ENCODE results near the gene HERPUD2. TPM values are rescaled to one million over a fixed set of nuclear protein-coding genes. Genes with fewer than 3 reads are reported as not detected.
A peak's percentile ranks its signal among the peaks of the same experiment; 100 is the strongest.

The HERPUD2 gene
- total and polyA plus RNA-seq, 5 experiments from 2014 or later, result 58.7 to 78.2 (median 72.8) TPM

DNA sequence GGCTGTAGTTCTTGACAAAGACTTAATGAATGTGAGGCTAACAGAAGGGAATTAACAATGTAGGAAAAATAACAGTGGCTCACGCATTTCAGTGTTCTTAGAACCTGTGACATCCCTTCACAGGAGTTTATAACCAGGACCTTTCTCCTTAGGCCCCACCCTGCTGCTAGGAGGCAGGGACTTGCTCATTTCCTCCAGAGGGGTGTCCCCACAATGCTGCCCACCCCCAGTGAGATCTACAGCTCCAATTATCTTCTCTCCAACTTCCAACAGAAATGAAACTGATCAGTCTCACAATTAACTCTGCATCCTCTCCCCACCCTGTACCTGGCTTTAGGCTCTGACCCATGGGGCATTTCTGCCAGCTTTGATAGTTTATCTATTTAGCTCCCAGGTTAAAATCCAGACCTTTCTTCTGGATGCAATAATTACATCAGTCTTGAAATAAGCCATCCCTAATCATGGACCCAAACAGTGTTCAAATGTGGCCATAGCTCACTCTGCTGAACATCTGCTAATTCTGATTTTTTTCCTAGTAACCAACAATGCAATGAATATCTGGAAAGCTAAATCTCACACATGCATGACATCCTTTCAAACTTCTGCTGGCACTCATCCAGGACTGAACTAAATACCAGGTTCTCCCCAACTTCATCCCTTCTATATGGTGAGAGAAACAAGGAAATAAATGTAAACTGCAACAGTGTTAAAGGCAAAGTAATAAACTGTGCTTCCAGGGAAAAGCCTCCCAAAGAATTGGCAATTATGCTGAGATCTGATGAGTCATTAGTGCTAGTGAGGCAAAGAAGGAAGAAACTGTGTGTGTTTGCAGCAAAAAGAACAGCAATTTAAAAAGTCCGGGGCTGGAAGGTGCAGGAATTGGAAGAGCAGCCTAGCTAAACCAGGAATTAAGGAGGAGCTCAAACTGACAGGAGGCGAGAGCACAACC, 64.6 kb downstream of the HERPUD2 start:
- ATAC-seq, result no peak
- no peak overlapping the region for H3K4me3 Mint-ChIP-seq
- H3K4me1 Mint-ChIP-seq, result peaks cover 0 to 1% (median 0%) of the 10 kb centered on the region in 4 donors
- H3K27me3 Mint-ChIP-seq, result no peaks in the 10 kb centered on the region
- DNase-seq, result no peak
- POLR2A ChIA-PET, result no interaction called here
- peak overlapping the region in 9 of 10 donors; percentile 3 to 76 (median 46) for H3K27ac Mint-ChIP-seq
- H3K9me3 Mint-ChIP-seq, result no peaks in the 10 kb centered on the region
- H3K36me3 Mint-ChIP-seq, result peaks cover 5 to 57% (median 9%) of the 10 kb centered on the region in 3 donors

DNA sequence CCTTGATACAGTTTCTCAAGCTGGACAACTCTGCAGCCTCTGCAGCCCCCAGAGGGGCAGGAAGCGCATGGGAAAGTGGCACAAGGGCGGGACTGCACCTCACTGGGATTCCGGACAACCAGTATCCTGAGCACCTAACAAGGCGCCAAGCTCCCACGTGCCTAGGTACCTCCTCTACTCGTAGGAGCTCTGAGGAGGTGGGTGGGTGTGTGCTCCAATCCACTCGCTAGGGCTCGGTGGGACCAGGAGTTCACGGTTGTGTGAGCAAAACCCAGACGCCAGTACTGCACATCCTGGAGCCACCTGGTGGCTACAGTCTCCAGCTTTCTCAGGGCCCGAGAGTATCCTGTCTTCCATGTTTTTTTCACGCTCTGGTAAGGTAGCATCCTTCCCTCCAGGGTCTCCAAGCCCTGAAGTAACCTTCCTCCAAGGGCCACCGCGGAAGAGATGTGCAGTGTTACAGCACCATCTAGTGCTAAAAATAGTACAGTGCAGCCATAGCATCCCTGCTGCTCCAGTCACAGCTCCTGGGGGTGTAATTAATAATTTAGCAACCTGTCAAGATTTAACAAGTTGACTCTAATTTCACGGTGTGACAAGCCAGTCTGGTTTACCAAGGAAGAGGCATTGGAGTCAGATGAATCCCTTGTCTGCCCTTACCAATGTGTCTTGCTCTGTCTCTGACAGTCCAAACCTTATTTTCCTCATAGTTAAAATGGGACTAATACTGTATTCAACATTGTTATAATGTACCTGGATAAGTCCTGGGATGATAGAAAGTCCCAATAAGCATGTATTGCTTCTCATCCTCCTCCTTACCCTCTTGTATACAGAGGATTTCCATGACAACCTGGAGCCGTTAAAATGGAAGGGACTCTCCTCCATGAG, 70.4 kb downstream of the HERPUD2 start:
- H3K4me3 Mint-ChIP-seq, result peak overlapping the region in 1 of 10 donors; percentile 31
- no peaks in the 10 kb centered on the region for H3K27me3 Mint-ChIP-seq
- H3K36me3 Mint-ChIP-seq, result peaks cover 0 to 13% (median 3%) of the 10 kb centered on the region in 3 donors
- H3K9me3 Mint-ChIP-seq, result no peaks in the 10 kb centered on the region
- DNase-seq, result peak in 8 of 10 donors; percentile 11 to 53 (median 40)
- ATAC-seq, result peak; percentile 85 to 89
- peaks cover 3 to 8% (median 6%) of the 10 kb centered on the region in 4 donors for H3K4me1 Mint-ChIP-seq
- peak overlapping the region in 2 of 10 donors; percentile 37 to 54 for H3K27ac Mint-ChIP-seq
- POLR2A ChIA-PET, result interaction anchor here (0.8 to 1.0 kb wide), 2 partner anchors 70 to 71 kb away, joined by 3 read pairs; partner anchors contain the start of gene HERPUD2

DNA sequence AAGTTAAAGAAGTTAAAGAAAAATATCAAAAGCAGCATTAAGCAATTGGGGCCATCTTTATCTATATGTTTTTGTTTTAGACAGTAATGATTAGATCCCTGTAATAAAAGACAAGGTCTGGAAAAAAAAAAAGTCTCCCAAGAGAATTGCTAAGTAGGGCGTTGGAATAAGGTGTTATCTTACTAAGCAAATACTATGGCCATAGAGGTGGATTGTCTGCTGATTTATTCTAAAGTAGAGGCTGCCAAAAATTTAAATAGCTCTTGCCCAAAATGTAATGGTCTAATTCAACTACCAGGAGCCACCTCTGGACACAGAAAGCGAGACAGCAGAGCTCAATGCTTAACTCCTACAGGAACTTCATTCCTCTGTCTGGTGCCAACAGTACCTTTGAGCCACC, 71.6 kb downstream of the HERPUD2 start:
- DNase-seq, result no peak
- peaks cover 3 to 8% (median 6%) of the 10 kb centered on the region in 4 donors for H3K4me1 Mint-ChIP-seq
- H3K27ac Mint-ChIP-seq, result no peak overlapping the region
- POLR2A ChIA-PET, result interaction anchor here (1.0 kb wide), 1 partner anchor 72 kb away, joined by 3 read pairs; the partner anchor contains the start of gene HERPUD2
- H3K9me3 Mint-ChIP-seq, result no peaks in the 10 kb centered on the region
- no peaks in the 10 kb centered on the region for H3K27me3 Mint-ChIP-seq
- H3K4me3 Mint-ChIP-seq, result no peak overlapping the region
- H3K36me3 Mint-ChIP-seq, result peaks cover 5 to 10% (median 8%) of the 10 kb centered on the region in 3 donors
- no peak for ATAC-seq

DNA sequence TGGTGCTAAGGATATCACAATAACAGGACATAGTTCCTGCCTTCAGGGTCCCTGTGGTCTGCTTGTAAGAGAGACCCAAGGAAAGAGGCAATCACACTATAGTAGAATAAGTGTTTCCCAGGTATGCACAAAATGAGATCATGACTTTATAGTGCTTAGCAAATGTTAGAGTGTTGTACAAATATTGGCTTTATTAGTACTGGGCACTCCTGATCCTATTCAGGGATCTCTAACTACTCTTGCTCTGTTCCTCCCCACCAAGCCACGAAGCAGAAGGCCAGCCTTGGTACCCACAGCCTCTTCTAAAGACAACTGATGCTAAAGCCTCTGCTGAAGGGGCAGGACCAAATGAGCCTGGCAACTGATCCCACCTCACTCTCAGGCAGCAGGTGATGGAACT, 75.1 kb downstream of the HERPUD2 start:
- ATAC-seq, result no peak
- H3K9me3 Mint-ChIP-seq, result no peaks in the 10 kb centered on the region
- POLR2A ChIA-PET, result no interaction called here
- H3K36me3 Mint-ChIP-seq, result peaks cover 5 to 8% (median 5%) of the 10 kb centered on the region in 3 donors
- H3K27me3 Mint-ChIP-seq, result no peaks in the 10 kb centered on the region
- no peak overlapping the region for H3K4me3 Mint-ChIP-seq
- H3K27ac Mint-ChIP-seq, result no peak overlapping the region
- peaks cover 3 to 8% (median 5%) of the 10 kb centered on the region in 4 donors for H3K4me1 Mint-ChIP-seq
- DNase-seq, result no peak

DNA sequence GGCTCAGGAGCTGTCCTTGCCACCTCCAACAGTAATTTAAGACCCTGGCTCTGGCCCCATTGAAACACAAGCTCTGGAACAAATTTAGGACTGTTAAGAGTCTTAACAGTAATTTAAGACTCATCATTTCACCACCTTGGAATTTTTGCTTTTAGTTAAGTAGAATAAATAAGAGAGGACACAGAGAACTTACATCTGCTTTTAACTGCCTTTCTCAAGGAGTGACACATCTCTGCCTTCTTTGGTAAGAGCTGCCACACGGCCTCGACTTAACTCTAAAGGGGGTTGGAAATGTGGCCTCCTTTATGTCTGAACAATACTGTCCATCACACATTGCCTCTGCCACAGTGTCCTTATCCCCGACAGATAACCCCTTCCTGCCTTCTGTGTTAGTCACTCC, 77.9 kb downstream of the HERPUD2 start:
- no peak overlapping the region for H3K27ac Mint-ChIP-seq
- peaks cover 0 to 3% (median under 1%) of the 10 kb centered on the region in 4 donors for H3K4me1 Mint-ChIP-seq
- no peak for ATAC-seq
- POLR2A ChIA-PET, result no interaction called here
- H3K36me3 Mint-ChIP-seq, result peaks cover 5 to 11% (median 6%) of the 10 kb centered on the region in 3 donors
- no peak for DNase-seq
- H3K9me3 Mint-ChIP-seq, result no peaks in the 10 kb centered on the region
- H3K27me3 Mint-ChIP-seq, result no peaks in the 10 kb centered on the region
- H3K4me3 Mint-ChIP-seq, result no peak overlapping the region

DNA sequence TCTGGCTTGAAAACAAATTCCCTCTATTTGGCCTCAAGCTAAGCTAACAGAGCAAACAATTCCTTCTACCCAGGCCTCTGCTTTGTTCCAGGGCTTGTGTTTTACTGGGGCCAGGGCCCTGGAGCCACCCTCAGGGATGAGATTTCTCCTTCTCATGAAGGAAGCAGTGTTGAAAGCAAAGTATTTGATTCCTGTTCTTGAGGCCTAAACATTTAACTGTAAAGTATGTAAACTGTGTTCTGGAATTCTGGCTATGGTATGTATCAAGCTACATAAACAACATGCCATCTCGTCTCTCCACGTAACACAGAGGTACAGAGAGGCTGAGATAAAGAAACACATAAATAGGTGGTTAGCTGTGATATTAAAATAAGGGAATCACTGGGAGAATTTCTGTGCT, 81.8 kb downstream of the HERPUD2 start:
- no peak for ATAC-seq
- H3K4me3 Mint-ChIP-seq, result no peak overlapping the region
- POLR2A ChIA-PET, result no interaction called here

DNA sequence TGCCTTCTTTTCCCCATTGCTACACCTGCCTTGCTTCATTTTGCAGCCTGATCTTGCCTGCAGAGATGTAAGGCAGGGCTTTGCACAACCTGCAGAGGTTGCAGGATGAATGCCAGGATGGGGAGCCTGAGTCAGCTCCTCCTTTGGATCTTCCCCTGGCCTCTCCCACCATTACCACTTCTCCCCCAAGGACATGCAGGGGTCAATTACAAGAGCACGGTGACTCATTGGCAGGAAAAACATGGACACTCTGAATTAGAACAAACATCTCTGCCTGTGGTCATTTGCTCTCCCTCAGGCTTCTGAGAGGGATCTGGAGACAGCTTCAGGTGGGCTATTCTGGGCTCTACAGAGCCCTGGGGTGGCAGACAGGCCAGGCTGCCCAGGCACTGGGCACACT, 89.2 kb downstream of the HERPUD2 start:
- Mint-ChIP-seq H3K4me1 (peaks cover 0 to 2% (median 0%) of the 10 kb centered on the region in 4 donors), H3K27me3 (no peaks in the 10 kb centered on the region), H3K4me3 (no peak overlapping the region), H3K36me3 (peaks cover 0 to 22% (median 3%) of the 10 kb centered on the region in 3 donors), H3K9me3 (no peaks in the 10 kb centered on the region), H3K27ac (peak overlapping the region in 1 of 10 donors; percentile 74)
- POLR2A ChIA-PET, result no interaction called here
- no peak for DNase-seq
- no peak for ATAC-seq

More for the DNA sequence above, 81.8 kb downstream of the HERPUD2 start:
- Mint-ChIP-seq H3K36me3 (peaks cover 4 to 22% (median 10%) of the 10 kb centered on the region in 3 donors), H3K9me3 (peaks cover 0 to 2% (median 0%) of the 10 kb centered on the region in 9 donors), H3K4me1 (peaks cover 0 to 2% (median 0%) of the 10 kb centered on the region in 4 donors), H3K27ac (no peak overlapping the region), H3K27me3 (no peaks in the 10 kb centered on the region)
- DNase-seq, result no peak

DNA sequence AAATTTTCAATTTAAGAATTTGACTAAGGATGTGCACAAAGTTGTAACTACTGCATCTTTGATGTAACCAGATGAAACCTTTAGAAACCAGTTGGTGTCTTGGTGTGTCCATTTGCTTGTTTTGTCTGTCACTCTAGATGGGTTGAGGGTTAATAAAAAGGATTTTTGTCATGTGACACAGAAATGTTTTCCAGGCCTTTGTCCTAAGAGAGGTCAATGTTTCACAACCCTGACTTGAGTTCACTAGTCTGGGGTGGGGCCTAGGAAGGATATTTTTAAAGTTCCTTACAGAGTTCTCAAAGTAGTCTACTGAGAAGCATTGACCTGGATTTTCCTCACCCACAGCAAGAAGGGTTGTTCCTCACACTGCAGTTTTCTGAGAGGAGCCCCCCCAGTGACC, 90.3 kb downstream of the HERPUD2 start:
- no peak overlapping the region for H3K4me3 Mint-ChIP-seq
- peaks cover 0 to 17% (median 3%) of the 10 kb centered on the region in 3 donors for H3K36me3 Mint-ChIP-seq
- H3K27me3 Mint-ChIP-seq, result no peaks in the 10 kb centered on the region
- POLR2A ChIA-PET, result no interaction called here
- ATAC-seq (no peak), DNase-seq (no peak)
- peaks cover 0 to 2% (median 0%) of the 10 kb centered on the region in 4 donors for H3K4me1 Mint-ChIP-seq
- no peak overlapping the region for H3K27ac Mint-ChIP-seq
- H3K9me3 Mint-ChIP-seq, result no peaks in the 10 kb centered on the region

DNA sequence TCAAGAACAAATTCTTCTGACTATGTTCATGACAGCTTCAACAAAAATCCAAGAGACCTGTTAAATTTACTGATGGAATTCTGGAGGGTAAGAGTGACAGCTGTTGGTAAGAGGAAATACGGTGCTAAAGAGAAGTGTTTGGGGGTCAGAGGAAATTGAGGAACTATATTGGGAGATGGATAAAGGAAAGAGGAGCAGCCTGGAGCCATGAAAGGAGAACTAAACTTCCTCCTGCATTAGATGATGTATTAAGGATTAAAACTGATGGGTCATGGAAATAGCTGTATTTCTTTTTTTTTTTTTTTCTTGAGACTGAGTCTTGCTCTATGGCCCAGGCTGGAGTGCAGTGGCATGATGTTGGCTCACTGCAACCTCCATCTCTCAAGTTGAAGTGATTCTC, 95.3 kb downstream of the HERPUD2 start:
- POLR2A ChIA-PET, result no interaction called here
- Mint-ChIP-seq H3K9me3 (no peaks in the 10 kb centered on the region), H3K4me3 (no peak overlapping the region), H3K27me3 (no peaks in the 10 kb centered on the region), H3K36me3 (peaks cover 0 to 8% (median 0%) of the 10 kb centered on the region in 3 donors), H3K4me1 (no peaks in the 10 kb centered on the region), H3K27ac (no peak overlapping the region)
- DNase-seq, result no peak
- no peak for ATAC-seq

DNA sequence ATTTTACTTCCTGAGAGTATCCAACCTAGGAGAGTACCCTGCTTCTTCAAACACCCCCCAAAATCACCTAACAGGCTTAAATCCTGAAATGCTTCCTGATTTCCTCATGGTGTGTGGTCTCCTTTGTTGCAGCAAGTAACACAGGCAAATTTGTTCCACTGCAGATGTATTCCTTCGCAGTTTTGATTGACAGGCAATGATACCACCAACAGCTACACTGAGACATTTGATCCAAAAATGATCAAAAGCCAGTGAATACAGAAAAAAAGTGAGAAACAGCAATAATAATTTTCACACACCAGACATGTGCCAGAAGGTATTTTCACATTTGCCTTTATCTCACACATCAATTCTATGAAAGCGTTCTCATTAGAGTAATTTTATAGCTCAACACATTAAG, 95.9 kb downstream of the HERPUD2 start:
- ATAC-seq, result no peak

DNA sequence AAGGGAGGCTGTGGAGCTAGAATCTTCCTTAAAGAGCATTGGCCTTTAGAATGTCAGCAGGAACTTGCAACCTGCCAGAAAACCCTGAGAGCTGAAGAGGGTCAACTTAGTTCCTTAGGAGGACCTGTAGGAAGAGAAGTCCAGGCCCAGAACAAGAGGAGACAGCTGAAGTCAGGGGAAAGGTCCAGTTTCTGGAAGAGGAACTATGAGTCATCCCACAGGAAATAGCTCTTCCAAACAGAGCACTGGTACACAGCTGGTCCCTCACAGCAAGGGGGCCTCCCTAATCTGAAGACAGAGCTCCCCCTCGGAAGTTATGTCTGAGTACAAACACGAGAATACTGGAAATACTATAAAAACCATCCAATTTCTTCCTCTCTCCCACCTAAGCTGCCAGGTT, 98.9 kb downstream of the HERPUD2 start:
- Mint-ChIP-seq H3K4me1 (no peaks in the 10 kb centered on the region), H3K27ac (no peak overlapping the region), H3K9me3 (no peaks in the 10 kb centered on the region), H3K4me3 (no peak overlapping the region), H3K36me3 (peaks cover 0 to 6% (median 0%) of the 10 kb centered on the region in 3 donors), H3K27me3 (no peaks in the 10 kb centered on the region)
- no peak for ATAC-seq
- no peak for DNase-seq
- POLR2A ChIA-PET, result no interaction called here

More for the DNA sequence above, 95.9 kb downstream of the HERPUD2 start:
- Mint-ChIP-seq H3K27me3 (no peaks in the 10 kb centered on the region), H3K4me3 (no peak overlapping the region), H3K27ac (no peak overlapping the region), H3K36me3 (peaks cover 0 to 8% (median 0%) of the 10 kb centered on the region in 3 donors), H3K4me1 (no peaks in the 10 kb centered on the region), H3K9me3 (no peaks in the 10 kb centered on the region)
- no peak for DNase-seq
- POLR2A ChIA-PET, result no interaction called here

DNA sequence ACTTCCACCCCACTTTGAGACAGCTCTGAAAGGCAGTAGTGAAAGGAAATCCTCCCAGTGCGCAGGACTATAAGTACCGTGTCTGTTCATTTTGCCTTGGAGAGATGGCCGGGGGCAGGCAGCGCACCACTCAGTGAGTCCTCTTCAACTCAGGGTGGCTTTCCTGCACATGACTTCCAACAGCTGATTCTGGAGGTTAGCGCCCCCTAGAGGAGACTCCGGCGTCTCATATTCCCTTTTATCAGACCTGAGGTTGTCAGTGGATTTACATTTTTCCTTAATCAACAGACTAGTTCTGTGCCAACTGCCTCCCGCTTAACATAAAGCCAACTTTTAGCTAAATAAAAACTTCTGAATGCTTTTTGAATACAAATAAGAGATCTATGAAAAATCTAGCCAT, 101.0 kb downstream of the HERPUD2 start:
- Mint-ChIP-seq H3K4me1 (peaks cover 0 to 1% (median 0%) of the 10 kb centered on the region in 4 donors), H3K27ac (peak overlapping the region in 1 of 10 donors; percentile 49), H3K27me3 (no peaks in the 10 kb centered on the region), H3K4me3 (no peak overlapping the region), H3K9me3 (no peaks in the 10 kb centered on the region), H3K36me3 (peaks cover 2 to 7% (median 5%) of the 10 kb centered on the region in 3 donors)
- POLR2A ChIA-PET, result no interaction called here
- DNase-seq (no peak), ATAC-seq (no peak)
